Measurements from ENCODE around the gene ADAT1.

Gene ADAT1

GRCh38 chr16:75579281-75579834 is 43.7 kb downstream of the ADAT1 start:
- no peaks in the 10 kb centered on the region for H3K9me3 ChIP-seq (ENCODE audit: insufficient read depth, low read length)
- no peak overlapping the region for H3K9ac ChIP-seq (ENCODE audit: low read length)
- TF ChIP-seq CTCF (IDR thresholded peaks at IDR 0.05; ENCODE audit: low read depth, low read length): no peak
- no peak for TF ChIP-seq EZH2phosphoT487 (IDR thresholded peaks at IDR 0.05; ENCODE audit: low read depth)
- H3K36me3 ChIP-seq (replicated peaks; ENCODE audit: low read depth, low read length): peaks cover 42% of the 10 kb centered on the region
- peaks cover 19% of the 10 kb centered on the region for H3K4me1 ChIP-seq (ENCODE audit: low read length)
- no peak overlapping the region for H2AFZ ChIP-seq (ENCODE audit: low read depth, low read length)
- no peak overlapping the region for H3K27ac ChIP-seq (ENCODE audit: low read length)
- no peak overlapping the region for H3K4me2 ChIP-seq (ENCODE audit: low read length)
- H3K4me3 ChIP-seq (ENCODE audit: low read length): no peak overlapping the region
- H3K79me2 ChIP-seq (ENCODE audit: low read length): no peaks in the 10 kb centered on the region
- peaks cover 12% of the 10 kb centered on the region for H4K20me1 ChIP-seq (ENCODE audit: insufficient read depth, low read length)
- H3K27me3 ChIP-seq (ENCODE audit: low read depth, low read length): no peaks in the 10 kb centered on the region

- H3K4me1 ChIP-seq (ENCODE audit: low read length): peaks cover 13% of the 10 kb centered on the region
- peaks cover 48% of the 10 kb centered on the region for H3K36me3 ChIP-seq (replicated peaks; ENCODE audit: low read depth, low read length)
- no peak for TF ChIP-seq CTCF (IDR thresholded peaks at IDR 0.05; ENCODE audit: low read depth, low read length)
- no peak for TF ChIP-seq EZH2phosphoT487 (IDR thresholded peaks at IDR 0.05; ENCODE audit: low read depth)
- peaks cover 17% of the 10 kb centered on the region for H4K20me1 ChIP-seq (ENCODE audit: insufficient read depth, low read length)
- H3K9me3 ChIP-seq (ENCODE audit: insufficient read depth, low read length): no peaks in the 10 kb centered on the region
- no peak overlapping the region for H3K4me2 ChIP-seq (ENCODE audit: low read length)
- no peaks in the 10 kb centered on the region for H3K27me3 ChIP-seq (ENCODE audit: low read depth, low read length)
- H3K79me2 ChIP-seq (ENCODE audit: low read length): no peaks in the 10 kb centered on the region
- H2AFZ ChIP-seq (ENCODE audit: low read depth, low read length): no peak overlapping the region
- no peak overlapping the region for H3K4me3 ChIP-seq (ENCODE audit: low read length)
- H3K27ac ChIP-seq (ENCODE audit: low read length): no peak overlapping the region
- no peak overlapping the region for H3K9ac ChIP-seq (ENCODE audit: low read length)
These were observed 44.4 kb downstream of the ADAT1 start for GRCh38 chr16:75578725-75579124.

GRCh38 chr16:75578212-75578611 is 44.9 kb downstream of the ADAT1 start:
- no peaks in the 10 kb centered on the region for H3K9me3 ChIP-seq (ENCODE audit: insufficient read depth, low read length)
- TF ChIP-seq EZH2phosphoT487 (IDR thresholded peaks at IDR 0.05; ENCODE audit: low read depth) (no peak), CTCF (IDR thresholded peaks at IDR 0.05; ENCODE audit: low read depth, low read length) (no peak)
- no peak overlapping the region for H3K27ac ChIP-seq (ENCODE audit: low read length)
- no peak overlapping the region for H3K4me2 ChIP-seq (ENCODE audit: low read length)
- no peaks in the 10 kb centered on the region for H3K27me3 ChIP-seq (ENCODE audit: low read depth, low read length)
- H3K4me1 ChIP-seq (ENCODE audit: low read length): peaks cover 11% of the 10 kb centered on the region; the same call in 1 of the 2 replicates
- no peak overlapping the region for H3K9ac ChIP-seq (ENCODE audit: low read length)
- H3K79me2 ChIP-seq (ENCODE audit: low read length): no peaks in the 10 kb centered on the region
- H4K20me1 ChIP-seq (ENCODE audit: insufficient read depth, low read length): peaks cover 22% of the 10 kb centered on the region
- H3K36me3 ChIP-seq (replicated peaks; ENCODE audit: low read depth, low read length): peaks cover 53% of the 10 kb centered on the region
- no peak overlapping the region for H3K4me3 ChIP-seq (ENCODE audit: low read length)
- no peak overlapping the region for H2AFZ ChIP-seq (ENCODE audit: low read depth, low read length)

GRCh38 chr16:75576384-75576811 is 46.7 kb downstream of the ADAT1 start:
- H3K4me2 ChIP-seq (ENCODE audit: low read length): no peak overlapping the region

More at GRCh38 chr16:75576384-75576811, 46.7 kb downstream of the ADAT1 start:
- Histone ChIP-seq H4K20me1 (ENCODE audit: insufficient read depth, low read length) (peaks cover 30% of the 10 kb centered on the region), H3K9me3 (ENCODE audit: insufficient read depth, low read length) (no peaks in the 10 kb centered on the region), H3K4me3 (ENCODE audit: low read length) (no peak overlapping the region), H3K27ac (ENCODE audit: low read length) (no peak overlapping the region), H3K4me1 (ENCODE audit: low read length) (peaks cover 29% of the 10 kb centered on the region), H3K9ac (ENCODE audit: low read length) (no peak overlapping the region), H2AFZ (ENCODE audit: low read depth, low read length) (no peak overlapping the region), H3K27me3 (ENCODE audit: low read depth, low read length) (no peaks in the 10 kb centered on the region), H3K79me2 (ENCODE audit: low read length) (0 out of 2 replicates have a peak, but pooled peaks cover 7% of the 10 kb centered on the region), H3K36me3 (replicated peaks; ENCODE audit: low read depth, low read length) (peaks cover 66% of the 10 kb centered on the region)
- no peak for TF ChIP-seq CTCF (IDR thresholded peaks at IDR 0.05; ENCODE audit: low read depth, low read length)
- no peak for TF ChIP-seq EZH2phosphoT487 (IDR thresholded peaks at IDR 0.05; ENCODE audit: low read depth)
